Kidney (tissue), 14 donors: ENCODE data around the gene MARCHF10. TPM values are rescaled to one million over a fixed set of nuclear protein-coding genes. Genes with fewer than 3 reads are reported as not detected.

Source experiments
- DNase-seq, 5 donors: peaks; one replicate each; pipeline ENCODE4 v3.0.0-alpha.2; 2013 to 2020
- FAIRE-seq: peaks from 2 replicates; lab custom pipeline; 2012; peaks lifted over from hg19 to GRCh38; lab: Jason Lieb, UNC
- H3K27ac ChIP-seq, 2 donors: one replicate each; pipeline ENCODE4 v1.7.0; 2013; ENCODE audit warnings: low read depth in 2 of 2, low read length in 2 of 2, inconsistent platforms in 1 of 2
- H3K27me3 ChIP-seq: one replicate; pipeline ENCODE4 v1.7.1; 2013; ENCODE audit warnings: low read length, inconsistent platforms; ENCODE audit not compliant: control insufficient read depth, insufficient read depth
- H3K36me3 ChIP-seq, 3 donors: one replicate each; pipeline versions ENCODE4 v1.7.0 to v1.7.1; 2013; ENCODE audit warnings: low read length in 3 of 3, control low read depth in 1 of 3, inconsistent platforms in 1 of 3; ENCODE audit not compliant: insufficient read depth in 3 of 3, control insufficient read depth in 2 of 3
- H3K4me1 ChIP-seq, 3 donors: one replicate each; pipeline versions ENCODE4 v1.7.0 to v1.7.1; 2013; ENCODE audit warnings: low read length in 3 of 3, inconsistent platforms in 1 of 3, low read depth in 1 of 3; ENCODE audit not compliant: control insufficient read depth in 2 of 3, insufficient read depth in 2 of 3
- H3K4me3 ChIP-seq, 3 donors: one replicate each; pipeline versions ENCODE4 v1.7.0 to v1.8.1; 2013; ENCODE audit warnings: low read length in 3 of 3, control low read depth in 1 of 3, inconsistent platforms in 1 of 3
- H3K9ac ChIP-seq, 3 donors: one replicate each; pipeline versions ENCODE4 v1.7.0 to v1.7.1; 2013; ENCODE audit warnings: low read length in 3 of 3, control low read depth in 1 of 3, inconsistent platforms in 1 of 3
- H3K9me3 ChIP-seq, 3 donors: one replicate each; pipeline versions ENCODE4 v1.7.0 to v1.7.1; 2013; ENCODE audit warnings: low read length in 3 of 3, control low read depth in 1 of 3, inconsistent platforms in 1 of 3; ENCODE audit not compliant: control insufficient read depth in 2 of 3, insufficient read depth in 1 of 3
- intact Hi-C: fragments of 100-400 bp; cut with DNase I; formaldehyde crosslinking; loops from one replicate; pipeline ENCODE4 v1.11.1; 2022
- polyA plus RNA-seq: library from polyadenylated mRNA; stranded (reverse); fragments of 350-450 nt; fragmentation: Illumina TruSeq; extraction: RNeasy Lipid Tissue Mini Kit (QIAGEN cat#74804); gene quantifications from one replicate; pipeline ENCODE4 v1.2.3, GENCODE V29; 2014; ENCODE audit warnings: low read depth, low replicate concordance; ENCODE audit not compliant: insufficient read depth
- total RNA-seq: library from RNA; stranded (reverse); fragmentation: NEBNext Ultra II Directional; extraction: Animal tissue kit (Norgen Biotek cat#: 25700); gene quantifications from one replicate; pipeline ENCODE4 v1.2.1, GENCODE V29; 2021
- TF ChIP-seq, protein P1 (sequence below): IDR thresholded peaks from 3 replicates; pipeline ENCODE4 v1.5.1; 2012; ENCODE audit warnings: mild to moderate bottlenecking, moderate library complexity, borderline replicate concordance; ENCODE audit not compliant: insufficient read depth; ENCODE audit errors: extremely low read depth
- donor health status: control.
- donor health status: control.
- donor health status: control.
- donor health status: control.
- donor health status: control.
- donor health status: DM: yes; HTN: yes; CAD: no.
- donor health status: Normal renal cell carcinoma (clear cell type).

The MARCHF10 gene
- total and polyA plus RNA-seq, 2 donors from 2014 or later, result 0.66 to 6.3 TPM

DNA sequence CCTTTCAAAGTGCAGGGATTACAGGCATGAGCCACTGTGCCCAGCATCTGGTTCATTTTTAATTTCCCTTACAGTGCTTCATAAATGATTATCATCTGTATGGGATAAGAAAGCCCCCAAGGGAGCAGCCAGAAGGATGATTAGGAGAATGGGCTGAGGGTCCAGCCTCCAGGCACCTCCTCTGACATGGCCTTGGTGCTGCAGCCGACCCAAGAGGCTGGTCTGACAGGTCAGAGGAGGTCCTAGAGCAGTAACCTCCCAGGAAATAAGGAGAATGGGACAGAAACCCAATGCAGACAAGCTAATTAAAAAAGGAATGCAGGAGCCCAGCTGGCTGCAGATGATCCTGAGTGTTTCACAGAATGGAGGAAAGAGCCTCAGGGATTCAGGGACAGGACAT lies 151.7 kb downstream of the MARCHF10 start:
- Histone ChIP-seq H3K27me3 (no peaks in the 10 kb centered on the region), H3K4me1 (peaks cover 0 to 8% (median 3%) of the 10 kb centered on the region in 3 donors), H3K9me3 (peaks cover 0 to 5% (median 0%) of the 10 kb centered on the region in 3 donors), H3K4me3 (no peak overlapping the region), H3K9ac (no peak overlapping the region), H3K36me3 (no peaks in the 10 kb centered on the region), H3K27ac (no peak overlapping the region)
- FAIRE-seq (no peak), DNase-seq (peak in 1 of 5 donors; percentile 26)
- TF ChIP-seq, protein P1, sequence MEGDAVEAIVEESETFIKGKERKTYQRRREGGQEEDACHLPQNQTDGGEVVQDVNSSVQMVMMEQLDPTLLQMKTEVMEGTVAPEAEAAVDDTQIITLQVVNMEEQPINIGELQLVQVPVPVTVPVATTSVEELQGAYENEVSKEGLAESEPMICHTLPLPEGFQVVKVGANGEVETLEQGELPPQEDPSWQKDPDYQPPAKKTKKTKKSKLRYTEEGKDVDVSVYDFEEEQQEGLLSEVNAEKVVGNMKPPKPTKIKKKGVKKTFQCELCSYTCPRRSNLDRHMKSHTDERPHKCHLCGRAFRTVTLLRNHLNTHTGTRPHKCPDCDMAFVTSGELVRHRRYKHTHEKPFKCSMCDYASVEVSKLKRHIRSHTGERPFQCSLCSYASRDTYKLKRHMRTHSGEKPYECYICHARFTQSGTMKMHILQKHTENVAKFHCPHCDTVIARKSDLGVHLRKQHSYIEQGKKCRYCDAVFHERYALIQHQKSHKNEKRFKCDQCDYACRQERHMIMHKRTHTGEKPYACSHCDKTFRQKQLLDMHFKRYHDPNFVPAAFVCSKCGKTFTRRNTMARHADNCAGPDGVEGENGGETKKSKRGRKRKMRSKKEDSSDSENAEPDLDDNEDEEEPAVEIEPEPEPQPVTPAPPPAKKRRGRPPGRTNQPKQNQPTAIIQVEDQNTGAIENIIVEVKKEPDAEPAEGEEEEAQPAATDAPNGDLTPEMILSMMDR, result no peak
- intact Hi-C loops, result no loop called here

DNA sequence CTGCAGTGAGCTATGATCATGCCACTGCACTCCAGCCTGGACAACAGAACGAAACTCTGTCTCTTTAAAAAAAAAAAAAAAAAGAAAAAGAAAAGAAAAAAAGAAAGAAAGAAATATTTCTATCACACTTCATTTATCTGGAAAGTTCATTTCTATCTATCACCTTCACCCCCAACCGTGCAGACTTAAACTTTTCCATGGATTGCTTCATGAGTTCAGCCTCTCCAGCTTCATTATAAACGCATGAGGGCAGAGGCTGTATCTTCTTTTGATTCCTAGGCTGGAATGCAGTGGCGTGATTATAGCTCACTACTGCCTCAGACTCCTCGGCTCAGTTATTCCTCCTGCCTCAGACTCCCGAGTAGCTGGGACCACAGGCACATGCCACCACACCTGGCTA lies 152.5 kb downstream of the MARCHF10 start:
- TF ChIP-seq, protein P1, result no peak
- no peak overlapping the region for H3K4me3 ChIP-seq
- peaks cover 0 to 8% (median 3%) of the 10 kb centered on the region in 3 donors for H3K4me1 ChIP-seq
- no peak for DNase-seq
- no peak overlapping the region for H3K27ac ChIP-seq
- no peaks in the 10 kb centered on the region for H3K27me3 ChIP-seq
- intact Hi-C loops, result no loop called here
- H3K36me3 ChIP-seq, result no peaks in the 10 kb centered on the region
- FAIRE-seq, result no peak
- H3K9me3 ChIP-seq, result peaks cover 0 to under 1% (median 0%) of the 10 kb centered on the region in 3 donors
- H3K9ac ChIP-seq, result no peak overlapping the region

DNA sequence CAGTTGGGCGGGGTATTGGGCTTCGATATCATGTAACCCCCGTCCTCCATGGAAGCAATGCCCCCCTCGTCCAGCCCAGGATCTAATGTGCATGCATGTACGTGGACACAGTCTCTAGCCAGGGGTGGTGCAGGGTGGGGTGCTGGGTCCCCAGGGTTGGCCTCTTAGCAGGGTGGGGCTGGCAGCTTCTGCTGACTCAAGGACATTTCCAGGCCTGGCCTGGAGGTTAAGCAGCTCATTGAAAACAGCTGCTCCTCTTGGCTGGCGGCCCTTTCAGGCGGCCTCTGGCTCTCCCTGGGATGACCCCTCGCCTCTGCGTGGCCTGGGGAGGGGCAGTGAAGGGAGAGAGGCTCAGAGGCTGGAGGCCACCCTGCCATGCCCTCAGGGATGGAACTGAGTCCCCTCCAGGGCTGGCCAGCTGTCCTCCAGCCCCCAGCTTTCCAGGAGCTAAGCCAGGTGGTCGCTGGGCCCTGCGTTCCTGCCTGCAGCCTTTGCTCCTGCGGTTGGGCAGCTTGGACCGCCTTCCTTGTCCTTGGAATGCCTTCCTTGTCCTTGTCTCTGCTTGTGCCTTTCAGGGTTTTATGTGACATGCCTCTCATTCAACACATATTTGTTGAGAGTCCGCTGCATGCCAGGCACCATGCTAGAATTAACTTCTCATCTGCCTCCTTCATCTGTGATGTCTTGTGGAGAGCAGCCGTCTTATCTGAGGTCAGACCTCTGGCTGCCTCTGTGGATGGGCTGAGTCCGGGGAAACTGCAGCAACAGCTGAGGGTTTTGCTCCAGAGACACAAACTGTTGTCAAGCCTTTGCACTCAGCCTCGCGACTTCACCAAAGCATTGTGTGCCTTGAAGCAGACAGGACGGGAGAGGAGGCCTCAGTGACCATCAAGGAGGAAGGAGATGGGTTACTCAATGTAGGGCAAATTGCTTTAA lies 154.0 kb downstream of the MARCHF10 start:
- FAIRE-seq, result no peak
- H3K9ac ChIP-seq, result no peak overlapping the region
- no peaks in the 10 kb centered on the region for H3K27me3 ChIP-seq
- H3K4me1 ChIP-seq, result peaks cover 0 to 8% (median 3%) of the 10 kb centered on the region in 3 donors
- no peaks in the 10 kb centered on the region for H3K36me3 ChIP-seq
- H3K9me3 ChIP-seq, result no peaks in the 10 kb centered on the region
- no peak overlapping the region for H3K4me3 ChIP-seq
- H3K27ac ChIP-seq, result peak overlapping the region in 1 of 2 donors; percentile 43
- peak; percentile 50 to 89 (median 76) for DNase-seq
- TF ChIP-seq, protein P1, result no peak
- intact Hi-C loops, result no loop called here
